ENCODE results near the gene MIR17HG. TPM values are rescaled to one million over a fixed set of nuclear protein-coding genes. Genes with fewer than 3 reads are reported as not detected.
"Not testable (repeated sequence)": the region's sequence is repeated elsewhere in the genome, so short reads cannot be mapped to it uniquely, and the experiment has no call there.

MIR17HG gene
- total RNA-seq, 4 donors from 2014 or later = 0.51 to 1.3 TPM; not detected in 2

- ATAC-seq = no peak
- intact Hi-C loops (cut with DNase I; ENCODE audit: low total_unique reads) = no loop called here
- H3K27me3 ChIP-seq = peaks cover under 1 to 8% (median 3%) of the 10 kb centered on the region in 3 donors
Observed at GRCh38 chr13:91319996-91320395, 27.5 kb upstream of the MIR17HG start.

GRCh38 chr13:91320990-91321389, 26.5 kb upstream of the MIR17HG start:
- H3K36me3 ChIP-seq; H3K9me3 ChIP-seq; H3K4me3 ChIP-seq; intact Hi-C loops (cut with DNase I; ENCODE audit: low total_unique reads); ATAC-seq; H3K4me1 ChIP-seq; in situ Hi-C loops (cut with MboI; ENCODE audit: low sequenced_read_pairs in 4 of 4); H3K27me3 ChIP-seq; DNase-seq; H3K27ac ChIP-seq: not testable (repeated sequence)

More at GRCh38 chr13:91319996-91320395, 27.5 kb upstream of the MIR17HG start:
- Histone ChIP-seq H3K4me1 (no peaks in the 10 kb centered on the region), H3K9me3 (no peaks in the 10 kb centered on the region), H3K4me3 (no peak overlapping the region), H3K36me3 (no peaks in the 10 kb centered on the region), H3K27ac (no peak overlapping the region)
- in situ Hi-C loops (cut with MboI; ENCODE audit: low sequenced_read_pairs in 4 of 4) = no loop called here
- TF ChIP-seq CTCF (IDR thresholded peaks at IDR 0.05 in 4 of 5, conservative IDR thresholded peaks at IDR 0.05 in 1 of 5) (no peak), POLR2A (IDR thresholded peaks at IDR 0.05) (no peak)
- DNase-seq = no peak

GRCh38 chr13:91323349-91323748, 24.1 kb upstream of the MIR17HG start:
- H3K4me3 ChIP-seq = no peak overlapping the region
- TF ChIP-seq CTCF (IDR thresholded peaks at IDR 0.05 in 4 of 5, conservative IDR thresholded peaks at IDR 0.05 in 1 of 5) (no peak), POLR2A (IDR thresholded peaks at IDR 0.05) (no peak)
- H3K4me1 ChIP-seq = no peaks in the 10 kb centered on the region
- ATAC-seq (no peak), DNase-seq (no peak)
- H3K36me3 ChIP-seq = no peaks in the 10 kb centered on the region
- in situ Hi-C loops (cut with MboI; ENCODE audit: low sequenced_read_pairs in 4 of 4) (no loop called here), intact Hi-C loops (cut with DNase I; ENCODE audit: low total_unique reads) (no loop called here)
- H3K27me3 ChIP-seq = peaks cover 0 to 7% (median 0%) of the 10 kb centered on the region in 3 donors
- no peaks in the 10 kb centered on the region for H3K9me3 ChIP-seq
- no peak overlapping the region for H3K27ac ChIP-seq

GRCh38 chr13:91326146-91326545, 21.3 kb upstream of the MIR17HG start:
- in situ Hi-C loops (cut with MboI; ENCODE audit: low sequenced_read_pairs in 4 of 4) = no loop called here
- Histone ChIP-seq H3K9me3 (no peaks in the 10 kb centered on the region), H3K4me3 (no peak overlapping the region), H3K4me1 (no peaks in the 10 kb centered on the region), H3K36me3 (no peaks in the 10 kb centered on the region), H3K27me3 (peaks cover 0 to 7% (median 3%) of the 10 kb centered on the region in 3 donors), H3K27ac (no peak overlapping the region)
- intact Hi-C loops (cut with DNase I; ENCODE audit: low total_unique reads) = loop anchor here (1.0 kb wide), 1 partner anchor 27 kb away; no protein-coding TSS in a partner anchor
- TF ChIP-seq POLR2A (IDR thresholded peaks at IDR 0.05) = no peak
- TF ChIP-seq CTCF (IDR thresholded peaks at IDR 0.05 in 4 of 5, conservative IDR thresholded peaks at IDR 0.05 in 1 of 5) = no peak
- no peak for ATAC-seq
- DNase-seq = no peak

GRCh38 chr13:91328726-91329125, 18.8 kb upstream of the MIR17HG start:
- TF ChIP-seq POLR2A (IDR thresholded peaks at IDR 0.05) (no peak), CTCF (IDR thresholded peaks at IDR 0.05 in 4 of 5, conservative IDR thresholded peaks at IDR 0.05 in 1 of 5) (no peak)
- no peaks in the 10 kb centered on the region for H3K36me3 ChIP-seq
- in situ Hi-C loops (cut with MboI; ENCODE audit: low sequenced_read_pairs in 4 of 4) (no loop called here), intact Hi-C loops (cut with DNase I; ENCODE audit: low total_unique reads) (no loop called here)
- no peak overlapping the region for H3K4me3 ChIP-seq
- no peak overlapping the region for H3K27ac ChIP-seq
- H3K9me3 ChIP-seq = no peaks in the 10 kb centered on the region
- DNase-seq = no peak
- peaks cover 0 to 4% (median 3%) of the 10 kb centered on the region in 3 donors for H3K27me3 ChIP-seq
- H3K4me1 ChIP-seq = no peaks in the 10 kb centered on the region
- ATAC-seq = no peak
